Left ventricle myocardium inferior (tissue), 1 donor: ENCODE measurements around the gene OR2V1. TPM values are rescaled to one million over a fixed set of nuclear protein-coding genes. Genes with fewer than 3 reads are reported as not detected.
"Not testable (repeated sequence)": the region's sequence is repeated elsewhere in the genome, so short reads cannot be mapped to it uniquely, and the experiment has no call there.

Experiments
- DNase-seq: peaks from one replicate; pipeline ENCODE4 v3.0.0-alpha.2; 2020
- H3K27ac ChIP-seq: fragments of 200-600 bp; replicated peaks from 2 replicates; pipeline ENCODE4 v1.8.0; 2021
- H3K27me3 ChIP-seq: fragments of 200-600 bp; 2 replicates; pipeline ENCODE4 v1.8.0; 2021; ENCODE audit warnings: low read depth
- H3K36me3 ChIP-seq: fragments of 200-600 bp; 2 replicates; pipeline ENCODE4 v1.8.0; 2021
- H3K4me1 ChIP-seq: fragments of 200-600 bp; 2 replicates; pipeline ENCODE4 v1.8.0; 2021
- H3K4me3 ChIP-seq: fragments of 200-600 bp; 2 replicates; pipeline ENCODE4 v1.8.0; 2021; ENCODE audit warnings: mild to moderate bottlenecking, moderate library complexity
- H3K9me3 ChIP-seq: fragments of 200-600 bp; replicated peaks from 2 replicates; pipeline ENCODE4 v1.8.0; 2021
- intact Hi-C: fragments of 100-400 bp; cut with micrococcal nuclease; formaldehyde crosslinking; loops from one replicate; pipeline ENCODE4 v1.11.0; 2022
- long read RNA-seq: library from polyadenylated mRNA; unstranded; transcript quantifications from one replicate; pipeline ENCODE4 v2.0.0, GENCODE V29; 2021
- total RNA-seq: library from RNA; stranded (reverse); fragmentation: NEBNext Ultra II Directional; extraction: Animal tissue kit (Norgen Biotek cat#: 25700); gene quantifications from one replicate; pipeline ENCODE4 v1.2.1, GENCODE V29; 2021
- TF ChIP-seq, protein P1 (sequence below): fragments of 200-600 bp; IDR thresholded peaks from 2 replicates; pipeline ENCODE4 v1.8.0; 2021; ENCODE audit warnings: antibody characterized with exemption, mild to moderate bottlenecking, borderline replicate concordance
- donor health status: DM: no; HTN: yes; CAD: no; lungs with severe emphysema.

The OR2V1 gene, protein sequence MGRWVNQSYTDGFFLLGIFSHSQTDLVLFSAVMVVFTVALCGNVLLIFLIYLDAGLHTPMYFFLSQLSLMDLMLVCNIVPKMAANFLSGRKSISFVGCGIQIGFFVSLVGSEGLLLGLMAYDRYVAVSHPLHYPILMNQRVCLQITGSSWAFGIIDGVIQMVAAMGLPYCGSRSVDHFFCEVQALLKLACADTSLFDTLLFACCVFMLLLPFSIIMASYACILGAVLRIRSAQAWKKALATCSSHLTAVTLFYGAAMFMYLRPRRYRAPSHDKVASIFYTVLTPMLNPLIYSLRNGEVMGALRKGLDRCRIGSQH
- total RNA-seq = not detected
- long read RNA-seq = 0 reads

DNA sequence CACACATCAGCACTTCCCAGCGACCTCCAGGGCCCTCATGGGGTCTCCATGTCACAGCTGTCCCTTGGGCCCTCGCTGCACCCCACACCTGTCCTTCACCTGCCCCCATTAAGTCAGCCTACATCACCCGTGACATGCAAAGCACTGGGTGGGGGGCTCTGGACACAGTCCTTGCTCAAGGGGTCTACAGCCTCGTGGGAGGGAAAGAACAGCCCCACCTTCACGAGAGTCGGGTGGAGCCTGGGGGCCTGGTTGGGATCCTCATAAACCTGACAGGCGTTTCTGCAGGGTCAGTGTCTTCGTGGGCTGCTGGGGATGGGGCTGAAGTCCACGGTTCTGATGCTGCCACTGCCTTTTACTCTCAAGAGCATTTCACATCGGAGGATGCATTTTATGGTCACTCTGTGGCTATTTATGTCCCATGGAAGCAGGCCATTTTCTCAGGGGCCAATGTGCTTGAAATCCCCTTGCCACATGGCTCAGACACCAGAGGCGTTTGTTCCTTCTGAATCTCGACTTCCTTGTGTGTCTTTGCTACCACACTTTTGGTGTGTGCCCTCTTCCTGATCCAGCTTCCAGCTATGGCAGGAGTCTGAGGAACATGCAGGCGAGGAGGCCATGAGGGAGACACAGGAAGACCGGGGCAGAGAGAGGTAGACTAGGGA lies at the start of gene OR2V1:
OR2V1 (minus strand) TSS at position 338 of the 665 bp plus-strand sequence. CDS start 5,865 bp downstream, outside the sequence.
- H3K27ac ChIP-seq = no peak within 1 kb of the TSS
- H3K9me3 ChIP-seq = peaks cover 5% of the 10 kb centered on the region
- H3K4me1 ChIP-seq = peaks cover 5% of the 10 kb centered on the region
- intact Hi-C loops = no loop called here
- TF ChIP-seq, protein P1, sequence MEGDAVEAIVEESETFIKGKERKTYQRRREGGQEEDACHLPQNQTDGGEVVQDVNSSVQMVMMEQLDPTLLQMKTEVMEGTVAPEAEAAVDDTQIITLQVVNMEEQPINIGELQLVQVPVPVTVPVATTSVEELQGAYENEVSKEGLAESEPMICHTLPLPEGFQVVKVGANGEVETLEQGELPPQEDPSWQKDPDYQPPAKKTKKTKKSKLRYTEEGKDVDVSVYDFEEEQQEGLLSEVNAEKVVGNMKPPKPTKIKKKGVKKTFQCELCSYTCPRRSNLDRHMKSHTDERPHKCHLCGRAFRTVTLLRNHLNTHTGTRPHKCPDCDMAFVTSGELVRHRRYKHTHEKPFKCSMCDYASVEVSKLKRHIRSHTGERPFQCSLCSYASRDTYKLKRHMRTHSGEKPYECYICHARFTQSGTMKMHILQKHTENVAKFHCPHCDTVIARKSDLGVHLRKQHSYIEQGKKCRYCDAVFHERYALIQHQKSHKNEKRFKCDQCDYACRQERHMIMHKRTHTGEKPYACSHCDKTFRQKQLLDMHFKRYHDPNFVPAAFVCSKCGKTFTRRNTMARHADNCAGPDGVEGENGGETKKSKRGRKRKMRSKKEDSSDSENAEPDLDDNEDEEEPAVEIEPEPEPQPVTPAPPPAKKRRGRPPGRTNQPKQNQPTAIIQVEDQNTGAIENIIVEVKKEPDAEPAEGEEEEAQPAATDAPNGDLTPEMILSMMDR = no peak
- H3K36me3 ChIP-seq = no peaks in the 10 kb centered on the region
- peaks cover 57% of the 10 kb centered on the region for H3K27me3 ChIP-seq
- H3K4me3 ChIP-seq = no peak within 1 kb of the TSS
- no peak for DNase-seq

DNA sequence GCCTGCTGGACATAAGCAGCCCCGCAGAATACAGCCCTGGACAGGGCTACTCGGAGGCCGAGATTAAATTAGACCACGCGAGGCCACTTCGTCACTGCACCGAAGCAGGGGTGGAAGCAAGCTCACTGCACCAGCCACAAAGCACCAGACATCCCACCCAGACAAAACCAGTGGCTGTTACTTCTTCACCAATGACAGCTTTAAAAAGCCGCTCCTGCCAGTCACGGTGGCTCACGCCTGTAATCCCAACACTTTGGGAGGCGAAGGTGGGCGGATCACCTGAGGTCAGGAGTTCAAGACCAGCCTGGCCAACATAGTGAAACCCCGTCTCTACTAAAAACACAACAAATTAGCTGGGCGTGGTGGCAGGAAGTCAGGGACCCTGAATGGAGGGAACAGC lies 46.6 kb upstream of the OR2V1 start:
- intact Hi-C loops, H3K4me1 ChIP-seq, H3K27ac ChIP-seq, H3K36me3 ChIP-seq, H3K4me3 ChIP-seq, DNase-seq, H3K9me3 ChIP-seq: not testable (repeated sequence)
- peaks cover 51% of the 10 kb centered on the region for H3K27me3 ChIP-seq

DNA sequence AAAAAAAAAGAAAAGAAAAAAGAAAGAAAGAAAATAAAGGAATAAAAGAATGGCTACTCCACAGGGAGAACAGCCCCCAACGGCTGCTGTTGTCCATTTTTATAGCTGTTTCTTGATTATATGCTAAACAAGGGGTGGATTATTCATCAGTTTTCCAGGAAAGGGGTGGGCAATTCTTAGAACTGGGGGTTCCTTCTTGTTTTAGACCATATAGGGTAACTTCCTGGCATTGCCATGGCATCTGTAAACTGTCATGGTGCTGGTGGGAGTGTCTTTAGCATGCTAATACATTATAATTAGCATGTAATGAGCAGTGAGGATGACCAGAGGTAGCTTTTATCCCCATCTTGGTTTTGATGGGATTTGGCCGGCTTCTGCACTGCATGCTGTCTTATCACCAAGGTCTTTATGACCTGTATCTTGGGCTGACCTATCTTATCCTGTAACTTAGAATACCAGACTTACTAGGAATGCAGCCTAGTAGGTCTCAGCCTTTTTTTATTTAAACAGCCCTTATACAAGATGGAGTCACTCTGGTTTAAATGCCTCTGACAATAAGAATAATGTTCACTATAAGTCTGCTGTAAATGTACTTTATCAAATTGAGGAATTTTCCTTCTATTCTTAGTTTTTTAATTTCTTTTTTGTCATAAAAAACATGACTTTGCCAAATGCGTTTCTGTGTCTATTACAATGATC lies 45.4 kb upstream of the OR2V1 start:
- Histone ChIP-seq H3K4me1 (peaks cover 5% of the 10 kb centered on the region), H3K27me3 (peaks cover 62% of the 10 kb centered on the region), H3K9me3 (no peaks in the 10 kb centered on the region), H3K4me3 (no peak overlapping the region), H3K27ac (no peak overlapping the region), H3K36me3 (no peaks in the 10 kb centered on the region)
- no peak for DNase-seq
- TF ChIP-seq, protein P1 = no peak
- intact Hi-C loops = no loop called here

DNA sequence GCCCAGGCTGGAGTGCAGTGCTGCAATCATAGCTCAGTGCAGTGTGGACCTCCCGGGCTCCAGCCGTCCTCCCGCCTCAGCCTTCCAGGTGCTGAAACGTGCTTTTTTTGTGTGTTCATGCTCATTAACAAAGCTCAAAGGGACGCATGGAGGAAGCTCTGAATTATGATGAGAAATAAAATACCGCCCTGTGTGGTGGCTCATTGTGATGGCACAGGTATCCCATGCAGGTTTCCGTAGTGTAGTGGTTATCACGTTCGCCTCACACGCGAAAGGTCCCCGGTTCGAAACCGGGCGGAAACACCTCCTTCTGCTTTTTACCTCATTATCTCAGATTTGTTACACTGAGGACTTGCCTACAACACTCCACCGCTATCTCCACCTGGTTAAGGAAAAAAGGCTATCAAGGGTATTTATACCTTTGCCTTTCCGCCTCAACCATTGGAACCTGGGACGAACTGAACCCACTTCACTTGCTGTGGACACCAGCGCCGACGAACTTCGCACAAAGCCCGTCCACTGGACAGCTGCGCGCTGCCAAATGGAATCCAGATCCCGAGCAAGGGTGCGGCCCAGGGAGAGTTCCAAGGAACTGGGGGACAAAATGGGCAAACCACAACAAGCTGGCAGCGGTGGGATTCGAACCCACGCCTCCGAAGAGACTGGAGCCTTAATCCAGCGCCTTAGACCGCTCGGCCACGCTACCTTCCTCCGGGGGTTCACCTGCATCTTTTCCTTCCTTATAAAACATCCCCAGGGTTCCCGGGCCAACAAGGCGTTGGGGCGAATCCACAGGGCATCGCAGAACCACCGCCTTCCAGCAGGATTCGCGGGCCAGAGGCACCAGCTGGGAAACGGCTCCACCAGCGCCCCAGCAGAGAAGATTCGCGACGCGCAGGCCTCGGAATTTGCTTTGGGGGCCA lies 42.7 kb upstream of the OR2V1 start:
- no peak for DNase-seq
- H3K36me3 ChIP-seq = no peaks in the 10 kb centered on the region
- TF ChIP-seq, protein P1 = no peak
- peaks cover 15% of the 10 kb centered on the region for H3K4me1 ChIP-seq
- no peaks in the 10 kb centered on the region for H3K9me3 ChIP-seq
- H3K4me3 ChIP-seq = peak overlapping the region; percentile 36
- H3K27me3 ChIP-seq = peaks cover 89% of the 10 kb centered on the region
- intact Hi-C loops = no loop called here
- peak overlapping the region; percentile 79 for H3K27ac ChIP-seq

DNA sequence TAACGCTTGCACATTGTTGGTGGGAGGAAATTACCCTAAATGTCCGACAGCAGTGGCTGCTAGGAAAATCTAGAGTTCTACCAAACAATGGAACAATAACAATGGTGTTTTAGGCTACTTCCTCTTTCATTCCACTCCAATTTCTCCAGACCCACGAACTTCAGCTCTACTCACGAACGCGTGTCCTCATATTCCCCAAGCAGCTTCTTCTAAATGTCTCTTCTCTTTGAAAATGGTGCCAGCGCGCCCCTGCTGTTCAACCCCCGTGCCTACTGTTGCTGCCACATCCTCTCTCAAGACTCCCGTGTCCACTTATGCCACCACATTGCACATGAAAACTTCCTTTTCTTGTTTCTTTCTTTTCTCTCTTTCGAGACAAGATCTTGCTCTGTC lies 42.1 kb upstream of the OR2V1 start:
- TF ChIP-seq, protein P1 = no peak
- no peak for DNase-seq
- Histone ChIP-seq H3K4me3 (peak overlapping the region; percentile 36), H3K27ac (peak overlapping the region; percentile 79), H3K4me1 (peaks cover 15% of the 10 kb centered on the region), H3K36me3 (no peaks in the 10 kb centered on the region), H3K27me3 (peaks cover 96% of the 10 kb centered on the region), H3K9me3 (no peaks in the 10 kb centered on the region)
- intact Hi-C loops = no loop called here
